Natural killer cell treated with Interleukin-12 subunit alpha and Interleukin-12 subunit beta and Interleukin-15 and Interleukin-18, amount 100 ng/mL, for 72 hours (primary cell): Measurements from ENCODE around the gene PDCL3. TPM values are rescaled to one million over a fixed set of nuclear protein-coding genes. Genes with fewer than 3 reads are reported as not detected.

Experiments used
- ATAC-seq, 2 donors: fragments of 150-1000 bp; cut with Tn5 transposase in 1 of 2; sonication (Bioruptor Pico), chemical (Tn5 transposase) in 1 of 2; 2 replicates each; pipeline ENCODE4 v1.10.0; 2021
- DNase-seq: peaks from one replicate; pipeline ENCODE4 v3.0.0; 2022; ENCODE audit warnings: low spot score
- H3K27ac Mint-ChIP-seq, 2 donors: 1 replicate in 1 of 2; 2 replicates in 1 of 2; pipeline ENCODE4 v1.8.0; 2022; ENCODE audit warnings: mixed read lengths in 2 of 2, mild to moderate bottlenecking in 1 of 2, moderate library complexity in 1 of 2
- H3K27me3 Mint-ChIP-seq, 2 donors: 1 replicate in 1 of 2; 2 replicates in 1 of 2; pipeline ENCODE4 v1.8.0; 2022; ENCODE audit warnings: mixed read lengths in 2 of 2
- H3K36me3 Mint-ChIP-seq: one replicate; pipeline ENCODE4 v1.8.0; 2022; ENCODE audit warnings: mixed read lengths
- H3K4me1 Mint-ChIP-seq, 2 donors: 1 replicate in 1 of 2; 2 replicates in 1 of 2; pipeline ENCODE4 v1.8.0; 2022; ENCODE audit warnings: low read depth in 2 of 2, mixed read lengths in 2 of 2, mild to moderate bottlenecking in 1 of 2
- H3K4me3 Mint-ChIP-seq: one replicate; pipeline ENCODE4 v1.8.0; 2022; ENCODE audit warnings: mixed read lengths
- H3K9me3 Mint-ChIP-seq: 2 replicates; pipeline ENCODE4 v1.8.0; 2022; ENCODE audit warnings: mixed read lengths
- total RNA-seq, 2 donors: library from RNA; stranded (reverse); gene quantifications; one replicate each; pipeline ENCODE4 v1.2.3, GENCODE V29; 2022

The PDCL3 gene
- total RNA-seq, 2 donors from 2014 or later, result 22.6 to 37.6 TPM

DNA sequence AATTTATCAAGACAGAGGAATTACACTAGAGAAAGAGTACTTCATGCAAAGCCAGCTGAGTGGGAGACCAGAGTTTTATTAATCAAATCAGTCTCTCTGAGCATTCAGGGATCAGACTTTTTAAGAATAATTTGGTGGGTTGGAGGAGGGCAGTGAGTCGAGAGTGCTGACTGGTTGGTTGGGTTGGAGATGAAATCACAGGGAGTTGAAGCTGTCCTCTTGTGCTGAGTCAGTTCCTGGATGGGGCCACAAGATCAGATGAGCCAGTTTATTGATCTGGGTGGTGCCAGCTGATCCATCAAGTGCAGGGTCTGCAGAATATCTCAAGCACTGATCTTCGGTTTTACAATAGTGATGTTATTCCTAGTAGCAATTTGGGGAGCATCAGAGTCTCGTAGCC is 21.4 kb upstream of the PDCL3 start:
- Mint-ChIP-seq H3K27ac (no peak overlapping the region), H3K4me1 (no peaks in the 10 kb centered on the region), H3K9me3 (no peaks in the 10 kb centered on the region), H3K4me3 (no peak overlapping the region), H3K36me3 (no peaks in the 10 kb centered on the region), H3K27me3 (peaks cover 3 to 5% of the 10 kb centered on the region in 2 donors)
- no peak for DNase-seq
- no peak for ATAC-seq

GRCh38 chr2:100542418-100542817 is 20.4 kb upstream of the PDCL3 start:
- Mint-ChIP-seq H3K4me1 (no peaks in the 10 kb centered on the region), H3K9me3 (no peaks in the 10 kb centered on the region), H3K4me3 (no peak overlapping the region), H3K36me3 (no peaks in the 10 kb centered on the region), H3K27ac (no peak overlapping the region), H3K27me3 (peaks cover 11 to 12% of the 10 kb centered on the region in 2 donors)
- no peak for DNase-seq
- ATAC-seq, result no peak

DNA sequence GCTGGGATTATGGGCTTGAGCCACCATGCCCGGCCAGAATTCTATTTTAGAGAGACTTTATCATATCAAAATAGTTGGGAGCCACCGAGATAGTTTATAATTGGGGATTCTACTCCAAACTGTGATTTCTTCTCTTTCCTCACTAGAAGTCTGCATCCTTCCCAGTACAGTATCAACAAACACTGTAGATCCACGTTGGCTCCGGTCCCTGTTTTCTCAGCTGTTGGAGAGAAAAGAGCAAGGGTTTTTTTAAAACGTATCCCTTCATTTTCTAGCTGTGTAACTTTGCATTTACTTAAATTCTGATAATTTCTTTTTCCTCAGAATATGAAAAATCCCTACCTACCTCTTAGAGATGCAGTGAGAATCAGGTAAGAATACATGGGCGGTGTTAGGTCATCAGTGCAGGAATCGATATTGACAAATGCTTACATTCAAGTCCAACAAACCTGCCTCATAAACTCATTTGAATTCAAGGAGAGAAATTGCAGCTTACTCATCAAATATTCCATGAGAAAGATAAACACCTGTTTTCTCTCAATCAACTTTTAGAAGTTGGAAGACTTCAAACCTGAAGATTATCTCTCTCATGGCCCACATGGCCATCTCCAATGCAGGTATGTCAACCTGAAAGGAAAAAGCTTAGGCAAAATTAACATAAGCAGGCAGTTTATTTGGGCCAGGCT is 17.7 kb upstream of the PDCL3 start:
- H3K27me3 Mint-ChIP-seq, result peaks cover 19 to 24% of the 10 kb centered on the region in 2 donors
- H3K36me3 Mint-ChIP-seq, result no peaks in the 10 kb centered on the region
- ATAC-seq, result no peak

GRCh38 chr2:100546469-100546868 is 16.3 kb upstream of the PDCL3 start:
- no peaks in the 10 kb centered on the region for H3K4me1 Mint-ChIP-seq
- H3K4me3 Mint-ChIP-seq, result no peak overlapping the region
- no peaks in the 10 kb centered on the region for H3K9me3 Mint-ChIP-seq
- no peaks in the 10 kb centered on the region for H3K36me3 Mint-ChIP-seq
- H3K27ac Mint-ChIP-seq, result peak overlapping the region in 1 of 2 donors; percentile 5
- DNase-seq (no peak), ATAC-seq (no peak)
- peaks cover 22 to 24% of the 10 kb centered on the region in 2 donors for H3K27me3 Mint-ChIP-seq

More for the DNA sequence above, 17.7 kb upstream of the PDCL3 start:
- Mint-ChIP-seq H3K9me3 (no peaks in the 10 kb centered on the region), H3K4me3 (no peak overlapping the region), H3K27ac (no peak overlapping the region), H3K4me1 (no peaks in the 10 kb centered on the region)
- DNase-seq, result no peak

DNA sequence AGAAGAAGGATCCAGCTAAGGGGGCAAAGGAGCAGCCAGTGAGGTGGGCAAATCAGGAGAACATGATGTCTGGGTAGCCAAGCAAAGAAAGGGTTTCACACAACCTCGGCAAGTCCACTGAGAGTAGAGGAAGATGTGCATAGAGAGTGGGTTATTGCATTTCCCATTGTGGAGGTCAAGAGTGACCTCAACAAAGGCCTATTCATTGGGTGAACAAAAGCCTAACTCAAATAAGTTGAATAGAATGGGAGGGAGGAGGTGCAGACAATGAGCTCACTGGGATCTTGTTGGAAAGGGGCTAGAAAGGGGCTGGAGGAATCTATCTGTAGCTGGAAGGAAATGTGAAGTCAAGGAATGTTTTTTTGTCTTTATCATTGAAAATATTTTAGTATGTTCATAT is 14.0 kb upstream of the PDCL3 start:
- no peaks in the 10 kb centered on the region for H3K36me3 Mint-ChIP-seq
- no peaks in the 10 kb centered on the region for H3K4me1 Mint-ChIP-seq
- H3K9me3 Mint-ChIP-seq, result no peaks in the 10 kb centered on the region
- H3K27ac Mint-ChIP-seq, result no peak overlapping the region
- ATAC-seq (no peak), DNase-seq (no peak)
- H3K27me3 Mint-ChIP-seq, result peaks cover 22 to 24% of the 10 kb centered on the region in 2 donors
- no peak overlapping the region for H3K4me3 Mint-ChIP-seq

DNA sequence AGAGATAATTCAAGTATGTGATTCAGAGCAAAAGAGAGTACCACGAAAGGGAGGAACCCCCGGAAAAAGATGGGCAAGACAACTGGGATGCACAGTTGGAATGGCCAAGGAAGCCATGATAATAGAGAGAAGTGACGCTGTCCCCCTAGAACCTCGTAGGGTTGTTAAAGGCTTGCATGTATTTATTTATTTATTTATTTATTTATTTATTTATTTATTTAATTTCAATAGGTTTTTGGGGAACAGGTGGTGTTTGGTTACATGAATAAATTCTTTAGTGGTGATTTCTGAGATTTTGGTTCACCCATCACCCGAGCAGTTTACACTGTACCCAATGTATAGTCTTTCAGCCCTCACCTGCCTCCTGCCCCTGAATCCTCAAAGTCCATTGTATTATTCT is 11.5 kb upstream of the PDCL3 start:
- peaks cover 11 to 13% of the 10 kb centered on the region in 2 donors for H3K4me1 Mint-ChIP-seq
- H3K4me3 Mint-ChIP-seq, result no peak overlapping the region
- H3K9me3 Mint-ChIP-seq, result no peaks in the 10 kb centered on the region
- no peak for ATAC-seq
- DNase-seq, result no peak
- no peak overlapping the region for H3K27ac Mint-ChIP-seq
- peaks cover 20 to 22% of the 10 kb centered on the region in 2 donors for H3K27me3 Mint-ChIP-seq
- H3K36me3 Mint-ChIP-seq, result no peaks in the 10 kb centered on the region

- ATAC-seq, result peak in 1 of 2 donors; percentile 46
- H3K36me3 Mint-ChIP-seq, result no peaks in the 10 kb centered on the region
- peaks cover 11 to 13% of the 10 kb centered on the region in 2 donors for H3K4me1 Mint-ChIP-seq
- no peaks in the 10 kb centered on the region for H3K9me3 Mint-ChIP-seq
- no peak for DNase-seq
- peaks cover 0 to 3% of the 10 kb centered on the region in 2 donors for H3K27me3 Mint-ChIP-seq
- peak overlapping the region; percentile 19 to 49 for H3K27ac Mint-ChIP-seq
- H3K4me3 Mint-ChIP-seq, result peak overlapping the region; percentile 51
These were observed 7.9 kb upstream of the PDCL3 start for GRCh38 chr2:100554798-100555407.

DNA sequence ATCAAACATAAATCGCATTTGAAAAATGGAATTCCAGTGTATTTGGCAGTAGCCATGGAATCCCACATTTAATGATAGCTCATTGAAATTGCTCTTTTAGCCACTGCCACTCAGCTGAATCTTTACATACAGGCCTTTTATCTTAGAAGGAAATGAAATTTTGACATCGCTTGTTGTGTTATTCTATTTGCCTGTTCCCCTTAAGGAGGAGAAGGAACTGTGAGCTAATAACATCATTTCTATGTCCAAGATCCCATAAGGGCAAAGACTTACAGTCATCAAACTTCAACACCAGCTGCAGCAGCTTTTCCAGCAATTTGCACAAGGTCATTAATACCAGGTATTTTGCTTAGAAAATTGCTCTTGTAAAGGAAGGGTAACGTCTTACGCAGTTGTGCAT is 6.0 kb upstream of the PDCL3 start:
- no peaks in the 10 kb centered on the region for H3K9me3 Mint-ChIP-seq
- no peak for DNase-seq
- no peaks in the 10 kb centered on the region for H3K36me3 Mint-ChIP-seq
- peaks cover 13 to 15% of the 10 kb centered on the region in 2 donors for H3K4me1 Mint-ChIP-seq
- H3K27me3 Mint-ChIP-seq, result no peaks in the 10 kb centered on the region
- ATAC-seq, result no peak
- no peak overlapping the region for H3K27ac Mint-ChIP-seq
- no peak overlapping the region for H3K4me3 Mint-ChIP-seq

DNA sequence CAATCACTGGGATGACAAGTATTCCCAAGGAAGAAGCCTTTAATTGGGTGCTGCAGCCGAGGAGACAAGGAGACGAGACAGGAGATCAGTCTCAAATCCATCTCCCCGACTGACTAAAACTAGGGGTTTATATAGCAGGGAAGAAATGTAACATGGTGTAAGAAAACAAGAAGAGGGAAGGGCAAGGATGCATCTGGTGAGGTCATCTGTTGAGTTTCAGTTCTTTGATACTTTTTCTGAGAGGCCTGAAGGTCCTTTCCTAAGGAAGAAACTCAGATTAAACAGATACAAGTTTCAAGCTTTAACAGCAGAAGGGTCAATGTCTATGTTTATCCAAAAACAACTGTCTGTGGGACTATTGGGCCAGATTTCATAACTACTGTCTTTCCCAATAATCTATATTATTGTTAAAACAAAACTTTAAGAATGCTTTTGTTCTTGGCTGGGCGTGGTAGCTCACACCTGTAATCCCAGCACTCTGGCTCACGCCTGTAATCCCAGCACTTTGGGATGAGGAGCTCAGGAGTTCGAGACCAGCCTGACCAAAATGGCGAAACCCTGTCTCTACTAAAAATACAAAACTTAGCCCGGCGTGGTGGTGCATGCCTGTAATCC is 2.5 kb upstream of the PDCL3 start:
- Mint-ChIP-seq H3K27me3 (no peaks in the 10 kb centered on the region), H3K36me3 (no peaks in the 10 kb centered on the region), H3K9me3 (no peaks in the 10 kb centered on the region), H3K27ac (peak overlapping the region in 1 of 2 donors; percentile 97), H3K4me3 (no peak overlapping the region), H3K4me1 (peaks cover 9 to 11% of the 10 kb centered on the region in 2 donors)
- DNase-seq, result no peak
- no peak for ATAC-seq

DNA sequence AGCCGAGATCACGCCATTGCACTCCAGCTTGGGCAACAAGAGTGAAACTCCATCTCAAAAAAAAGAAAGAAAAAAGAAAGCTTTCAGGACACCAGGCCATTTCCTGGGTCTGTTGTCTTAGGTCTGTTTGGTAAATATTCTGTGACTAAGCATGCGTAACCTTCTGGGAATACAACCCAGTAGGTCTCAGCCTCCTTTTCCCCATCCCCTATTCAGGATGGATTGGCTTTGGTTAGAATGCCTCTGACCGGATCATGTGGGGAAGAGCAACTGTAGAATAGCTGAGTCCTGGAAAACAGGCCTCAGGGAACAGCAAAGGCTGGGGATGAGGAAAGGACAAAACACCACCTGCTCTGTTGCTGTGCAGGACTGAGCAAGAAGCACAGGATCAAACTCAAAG is 1.6 kb upstream of the PDCL3 start:
- ATAC-seq (no peak), DNase-seq (no peak)
- Mint-ChIP-seq H3K4me1 (peaks cover 9 to 14% of the 10 kb centered on the region in 2 donors), H3K4me3 (peak overlapping the region; percentile 87), H3K27ac (peak overlapping the region; percentile 94 to 97), H3K9me3 (no peaks in the 10 kb centered on the region), H3K36me3 (no peaks in the 10 kb centered on the region), H3K27me3 (no peaks in the 10 kb centered on the region)

GRCh38 chr2:100563407-100564247 is 834 bp downstream of the PDCL3 start:
- Mint-ChIP-seq H3K36me3 (peaks cover 3% of the 10 kb centered on the region), H3K9me3 (no peaks in the 10 kb centered on the region), H3K4me1 (peaks cover 13 to 16% of the 10 kb centered on the region in 2 donors), H3K4me3 (peak overlapping the region; percentile 87), H3K27me3 (no peaks in the 10 kb centered on the region), H3K27ac (peak overlapping the region; percentile 94 to 97)
- ATAC-seq (no peak), DNase-seq (no peak)

- Mint-ChIP-seq H3K36me3 (peaks cover 20% of the 10 kb centered on the region), H3K27me3 (no peaks in the 10 kb centered on the region), H3K4me1 (peaks cover 9 to 14% of the 10 kb centered on the region in 2 donors), H3K27ac (peak overlapping the region in 1 of 2 donors; percentile 1), H3K4me3 (no peak overlapping the region), H3K9me3 (no peaks in the 10 kb centered on the region)
- no peak for DNase-seq
- no peak for ATAC-seq
These were observed 6.2 kb downstream of the PDCL3 start for GRCh38 chr2:100568989-100569388.

DNA sequence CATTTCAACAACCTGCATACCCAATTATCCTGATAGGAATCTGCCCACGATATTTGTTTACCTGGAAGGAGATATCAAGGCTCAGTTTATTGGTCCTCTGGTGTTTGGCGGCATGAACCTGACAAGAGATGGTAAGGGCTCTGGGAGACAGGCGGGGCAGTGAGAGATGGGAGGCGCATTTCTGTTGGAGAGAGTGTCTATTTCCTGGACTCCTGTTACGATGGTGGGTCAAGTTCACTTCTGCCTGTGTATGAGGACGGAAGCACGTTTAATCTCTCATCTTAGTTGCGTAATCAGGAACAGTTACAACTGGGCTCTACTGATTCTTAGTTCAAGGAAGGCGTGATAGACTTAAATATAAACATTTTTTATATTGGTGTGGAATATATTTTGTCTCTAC is 8.9 kb downstream of the PDCL3 start:
- Mint-ChIP-seq H3K27me3 (no peaks in the 10 kb centered on the region), H3K27ac (peak overlapping the region; percentile 51 to 56)

More for the DNA sequence above, 8.9 kb downstream of the PDCL3 start:
- DNase-seq, result no peak
- Mint-ChIP-seq H3K4me3 (peak overlapping the region; percentile 29), H3K36me3 (peaks cover 20% of the 10 kb centered on the region), H3K9me3 (no peaks in the 10 kb centered on the region), H3K4me1 (peaks cover 4 to 7% of the 10 kb centered on the region in 2 donors)
- ATAC-seq, result no peak
